ENCODE results near the gene LGALS16.
"Not testable (repeated sequence)": the region's sequence is repeated elsewhere in the genome, so short reads cannot be mapped to it uniquely, and the experiment has no call there.

Gene LGALS16
- 0 reads per million in 2 donors for total RNA-seq

DNA sequence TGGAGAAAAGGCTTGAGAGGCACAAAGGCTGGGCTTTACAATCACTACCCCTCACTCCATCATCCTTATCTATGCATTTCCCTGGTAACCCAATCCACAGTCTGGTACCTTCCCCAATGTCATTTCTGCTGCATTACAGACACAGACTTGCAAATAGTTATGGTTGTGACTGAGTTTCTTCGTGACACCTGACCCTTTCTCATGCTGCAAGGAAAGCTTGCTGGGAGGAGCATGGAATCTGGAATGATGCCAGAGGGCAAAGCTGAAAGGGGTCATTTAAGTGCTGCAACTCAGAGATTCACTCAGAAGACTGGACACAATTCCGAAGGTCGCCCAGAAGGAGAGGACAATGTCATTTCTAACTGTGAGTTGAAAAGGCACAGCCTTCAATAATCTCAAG lies at the start of gene LGALS16:
Gene LGALS16 (plus strand): TSS at position 301 of the 400 bp plus-strand sequence. CDS start 49 bp downstream, at position 350.
- no peak for DNase-seq

DNA sequence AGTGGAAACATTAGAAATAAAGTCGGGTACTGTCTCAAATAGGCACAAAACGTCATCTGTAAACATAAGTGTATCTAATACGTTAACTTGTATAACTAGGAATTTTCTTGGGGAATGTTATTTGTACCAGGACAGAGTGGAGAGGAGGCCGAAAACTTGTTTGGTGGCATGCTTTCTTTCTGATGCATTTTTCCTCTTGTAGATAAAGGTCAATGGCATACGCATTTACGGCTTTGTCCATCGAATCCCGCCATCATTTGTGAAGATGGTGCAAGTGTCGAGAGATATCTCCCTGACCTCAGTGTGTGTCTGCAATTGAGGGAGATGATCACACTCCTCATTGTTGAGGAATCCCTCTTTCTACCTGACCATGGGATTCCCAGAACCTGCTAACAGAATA lies 48.7 kb upstream of the LGALS16 start:
- no peak for DNase-seq

GRCh38 chr19:39607561-39607960 lies 48.2 kb upstream of the LGALS16 start:
- DNase-seq, result no peak

DNA sequence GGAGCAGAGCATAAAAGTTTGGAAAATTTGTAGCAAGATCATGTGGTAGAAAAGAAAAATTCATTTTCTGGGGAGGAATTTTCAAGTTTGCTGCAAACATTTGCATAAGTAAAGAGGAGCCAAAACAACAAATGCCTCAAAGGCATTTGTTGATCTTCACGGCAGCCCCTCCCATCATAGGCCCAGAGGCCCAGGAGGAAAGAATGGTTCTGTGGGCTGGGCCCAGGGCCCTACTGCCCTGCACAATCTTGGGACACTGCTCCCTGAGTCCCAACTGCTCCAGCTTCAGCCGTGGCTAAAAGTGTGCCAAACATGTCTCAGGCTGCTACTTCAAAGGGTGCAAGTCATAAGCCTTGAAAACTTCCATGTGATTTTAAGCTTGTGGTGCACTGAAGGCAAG lies 42.1 kb upstream of the LGALS16 start:
- DNase-seq, result no peak

DNA sequence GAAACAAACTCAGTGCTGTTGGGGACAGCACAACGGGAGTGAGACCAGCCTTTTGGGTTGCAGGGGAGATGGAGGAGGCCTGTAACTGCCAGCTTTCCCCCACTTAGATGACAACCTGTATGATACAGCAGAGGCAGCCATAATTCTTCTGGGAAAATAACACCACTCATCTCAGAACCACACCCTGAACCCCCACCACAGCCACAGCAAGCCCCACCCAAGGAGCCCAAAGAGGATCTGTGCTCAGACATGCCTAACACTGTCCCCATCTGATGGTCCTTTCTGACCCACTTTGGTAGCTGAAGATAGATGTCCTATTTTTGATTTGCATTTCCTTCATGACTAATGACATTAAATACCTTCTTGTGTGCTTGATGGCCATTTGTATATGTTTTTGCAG lies 38.0 kb upstream of the LGALS16 start:
- DNase-seq, result no peak

DNA sequence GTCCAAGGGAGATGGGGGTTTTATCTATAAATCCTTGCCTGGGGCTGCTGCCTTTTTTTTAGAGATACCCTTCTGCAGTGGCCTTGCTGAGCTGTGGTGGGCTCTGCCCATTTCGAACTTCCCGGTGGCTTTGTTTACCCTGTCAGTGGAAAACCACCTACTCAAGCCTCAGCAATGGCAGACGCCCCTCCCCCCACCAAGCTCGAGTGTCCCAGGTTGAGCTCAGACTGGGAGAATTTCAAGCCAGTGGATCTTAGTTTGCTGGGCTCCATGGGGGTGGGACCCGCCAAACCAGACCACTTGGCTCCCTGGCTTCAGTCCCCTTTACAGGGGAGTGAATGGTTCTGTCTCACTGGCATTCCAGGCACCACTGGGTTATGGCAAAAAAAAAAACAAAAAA lies 31.8 kb upstream of the LGALS16 start:
- no peak for DNase-seq

DNA sequence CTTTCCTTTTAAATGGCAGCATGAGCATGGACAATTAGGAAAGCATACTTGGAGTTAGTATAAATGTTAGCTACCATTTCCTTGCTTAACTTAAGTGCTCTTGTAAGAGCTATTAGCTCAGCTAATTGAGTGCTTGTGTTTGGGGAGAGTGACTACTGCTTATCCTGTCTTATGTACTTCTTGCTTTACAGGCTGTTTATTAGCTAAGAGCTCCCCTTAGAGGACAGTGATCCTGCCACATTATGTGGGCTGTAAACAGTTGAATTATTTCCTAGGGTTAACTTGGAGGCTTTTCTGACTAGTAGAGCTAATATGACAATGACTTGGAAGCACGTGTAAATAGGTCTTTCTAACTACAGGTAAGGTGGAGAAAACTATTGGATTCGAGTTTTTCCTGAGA lies 28.1 kb upstream of the LGALS16 start:
- not testable (repeated sequence) for DNase-seq

GRCh38 chr19:39631178-39631577 lies 24.5 kb upstream of the LGALS16 start:
- no peak for DNase-seq

DNA sequence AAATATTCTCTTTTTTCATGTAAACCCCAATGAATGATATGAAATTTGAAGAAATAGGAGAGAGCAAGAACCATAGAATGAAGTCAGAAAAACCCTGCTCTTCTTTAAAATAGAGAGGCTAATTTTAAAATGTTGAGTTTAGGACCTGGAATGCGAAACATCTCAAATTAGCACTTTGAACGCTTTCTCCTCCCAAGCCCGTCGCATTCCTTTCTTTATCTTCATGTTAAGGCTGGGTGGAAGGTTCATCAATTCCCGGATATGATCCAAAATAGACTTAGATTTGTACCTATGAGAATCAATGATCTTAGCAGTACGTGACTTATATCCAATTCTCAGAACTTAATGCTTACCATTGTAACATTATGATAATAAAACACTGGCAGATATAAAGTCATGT lies 24.1 kb upstream of the LGALS16 start:
- no peak for DNase-seq

DNA sequence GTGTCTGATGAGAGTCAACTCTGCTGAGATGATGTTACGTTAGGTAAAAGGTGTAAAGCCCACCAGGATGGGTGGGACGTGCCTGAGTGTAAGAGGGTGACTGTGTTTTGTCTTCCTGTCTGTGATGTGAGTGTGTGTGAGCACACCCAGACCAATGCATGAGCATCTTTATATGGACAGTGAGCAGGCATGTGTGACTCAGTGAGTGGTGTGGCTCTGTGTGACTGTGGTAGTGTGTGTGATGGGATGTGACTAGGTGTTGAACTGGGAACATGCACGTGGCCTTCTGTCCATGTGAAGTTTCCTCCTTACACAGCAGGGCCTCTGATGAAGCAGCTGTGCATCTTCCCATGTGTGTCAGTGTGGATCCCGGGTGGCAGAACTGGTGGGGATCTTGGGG lies 17.8 kb upstream of the LGALS16 start:
- DNase-seq, result no peak

- no peak for DNase-seq
These were observed 13.9 kb upstream of the LGALS16 start for GRCh38 chr19:39641773-39642172.

- DNase-seq, result no peak
These were observed 12.1 kb upstream of the LGALS16 start for GRCh38 chr19:39643591-39643990.

- no peak for DNase-seq
These were observed 9.8 kb upstream of the LGALS16 start for GRCh38 chr19:39645800-39646411.

GRCh38 chr19:39647918-39648317 lies 7.8 kb upstream of the LGALS16 start:
- DNase-seq, result no peak

DNA sequence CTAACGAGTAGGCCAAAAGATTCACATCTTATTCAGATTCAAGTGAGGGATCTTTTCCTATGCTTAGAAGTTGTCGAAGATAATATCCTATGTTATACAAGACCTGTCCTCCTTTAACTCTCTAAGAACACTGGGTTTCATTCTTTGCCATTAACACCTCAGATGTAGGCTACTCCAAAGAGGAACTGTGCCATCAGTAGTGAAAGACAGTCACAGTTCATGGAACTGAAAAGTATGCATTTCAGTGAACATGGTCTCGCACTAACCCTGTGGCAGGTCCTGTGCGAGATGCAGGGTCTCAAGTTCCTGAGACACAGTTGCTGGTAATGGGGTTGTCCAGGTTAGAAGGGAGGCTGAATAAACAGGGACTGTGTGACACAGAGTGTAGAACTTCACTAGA lies 4.1 kb downstream of the LGALS16 start:
- no peak for DNase-seq

- no peak for DNase-seq
These were observed 4.9 kb downstream of the LGALS16 start for GRCh38 chr19:39660661-39661060.

GRCh38 chr19:39661565-39661964 lies 5.9 kb downstream of the LGALS16 start:
- DNase-seq, result no peak

- not testable (repeated sequence) for DNase-seq
These were observed 14.1 kb downstream of the LGALS16 start for GRCh38 chr19:39669860-39670259.

- DNase-seq, result no peak
These were observed 15.3 kb downstream of the LGALS16 start for GRCh38 chr19:39670998-39671397.

DNA sequence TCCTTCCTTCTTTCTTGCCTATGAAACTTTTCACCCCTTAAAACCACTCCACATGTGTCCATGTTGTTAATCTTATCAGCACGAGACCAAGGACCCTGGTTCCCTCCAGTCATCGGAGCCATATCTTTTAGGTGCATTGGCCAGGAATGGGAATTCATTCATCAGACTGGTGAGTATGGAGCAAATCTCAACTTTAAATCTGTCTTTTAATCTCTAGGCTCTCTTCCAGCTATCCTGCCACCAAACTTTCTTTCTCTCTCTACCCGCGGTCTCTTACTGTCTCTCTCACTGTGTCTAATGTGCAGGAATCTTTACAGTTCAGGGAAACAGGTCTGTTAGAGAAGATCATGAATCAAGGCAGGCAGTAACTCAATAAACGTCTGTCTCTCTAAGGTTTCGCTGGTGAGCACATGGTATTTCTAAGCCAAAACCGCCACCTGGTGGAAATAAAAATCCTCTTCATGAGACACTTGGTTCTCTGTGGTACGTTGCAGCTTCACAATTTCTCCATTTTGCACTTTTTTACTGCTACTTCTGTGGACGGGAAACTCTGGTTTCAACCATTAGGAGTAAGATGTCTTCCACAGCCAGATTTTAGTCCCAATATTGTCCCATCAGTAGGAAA lies 16.1 kb downstream of the LGALS16 start:
- DNase-seq, result peak; percentile 7

- no peak for DNase-seq
These were observed 16.8 kb downstream of the LGALS16 start for GRCh38 chr19:39672473-39672872.

DNA sequence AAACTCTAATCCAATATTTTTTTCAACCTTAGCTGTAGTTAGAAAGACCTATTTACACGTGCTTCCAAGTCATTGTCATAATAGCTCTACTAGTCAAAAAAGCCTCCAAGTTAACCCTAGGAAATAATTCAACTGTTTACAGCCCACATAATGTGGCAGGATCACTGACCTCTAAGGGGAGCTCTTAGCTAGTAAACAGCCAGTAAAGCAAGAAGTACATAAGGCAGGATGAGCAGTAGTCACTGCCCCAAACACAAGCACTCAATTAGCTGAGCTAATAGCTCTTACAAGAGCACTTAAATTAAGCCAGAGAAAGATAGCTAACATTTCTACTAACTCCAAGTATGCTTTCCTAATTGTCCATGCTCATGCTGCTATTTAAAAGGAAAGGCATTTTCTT lies 18.1 kb downstream of the LGALS16 start:
- DNase-seq, result not testable (repeated sequence)

GRCh38 chr19:39676004-39676403 lies 20.3 kb downstream of the LGALS16 start:
- no peak for DNase-seq

DNA sequence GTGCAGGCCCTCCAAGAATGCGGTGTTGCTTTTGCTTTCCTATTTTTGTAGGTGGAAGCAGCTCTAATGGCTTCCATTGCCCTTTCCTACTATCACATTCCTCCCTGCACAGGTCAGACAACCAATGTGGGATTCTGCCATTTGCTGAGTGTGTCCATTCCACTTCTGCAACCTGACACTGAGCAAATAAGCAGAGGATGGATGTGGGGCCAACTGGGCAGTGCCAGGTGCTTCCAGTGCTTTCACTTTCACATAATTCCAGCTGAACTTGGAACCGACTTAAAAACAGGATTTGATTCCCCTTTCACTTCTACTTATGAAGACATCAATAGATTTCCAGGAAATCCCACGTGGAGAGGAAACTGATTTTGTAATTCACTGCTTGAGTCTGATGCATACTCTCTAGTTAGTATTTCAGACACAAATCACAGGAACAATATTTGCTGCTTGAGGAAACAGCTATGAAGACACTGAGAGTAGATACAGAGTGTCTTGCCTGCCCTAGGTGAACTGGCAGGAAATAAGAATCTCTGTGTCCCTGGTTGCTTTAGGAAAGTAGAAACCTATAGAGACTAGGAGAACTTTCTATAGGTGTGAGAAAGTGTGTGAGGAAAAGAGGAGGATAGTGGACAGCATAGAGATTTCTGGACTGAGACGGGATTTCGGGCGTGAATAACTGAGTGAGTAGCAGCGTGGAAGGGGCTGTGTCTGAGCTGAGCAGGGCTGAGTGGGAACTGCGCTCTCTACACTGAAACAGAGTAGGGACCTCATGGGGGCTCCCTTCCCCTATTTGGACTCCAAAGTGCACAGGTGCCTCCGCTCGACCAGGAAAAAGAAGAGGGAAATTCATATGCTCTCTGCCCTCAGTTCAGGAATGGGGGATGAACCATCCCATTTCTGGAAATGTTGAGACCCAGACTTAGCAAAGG lies 22.5 kb downstream of the LGALS16 start:
- DNase-seq, result no peak

Measured in T-helper 9 cell (primary cell).